SU-DHL-6 (cell line): ENCODE data around the gene CEP104.

Source experiments
- H2AFZ ChIP-seq: fragments of 200-600 bp; sonication (generic); 2 replicates; pipeline ENCODE4 v1.6.1; 2014; ENCODE audit warnings: low read depth, mild to moderate bottlenecking, moderate library complexity, mixed read lengths, antibody characterized with exemption, low read length; ENCODE audit not compliant: severe bottlenecking
- H3F3A ChIP-seq: fragments of 200-600 bp; shearing (Covaris generic); 2 replicates; pipeline ENCODE4 v1.6.0; 2016; ENCODE audit warnings: antibody characterized with exemption, mild to moderate bottlenecking; ENCODE audit not compliant: insufficient read depth
- H3K27ac ChIP-seq: fragments of 200-600 bp; sonication (generic); 2 replicates; pipeline ENCODE4 v1.5.1; 2016; ENCODE audit warnings: low read depth, mild to moderate bottlenecking, low read length, moderate library complexity, mixed read lengths
- H3K27me3 ChIP-seq: fragments of 200-600 bp; sonication (generic), shearing (Covaris generic); 2 replicates; pipeline ENCODE4 v1.6.0; 2014; ENCODE audit warnings: mild to moderate bottlenecking, low read length
- H3K36me3 ChIP-seq: fragments of 200-600 bp; sonication (generic); 2 replicates; pipeline ENCODE4 v1.6.1; 2014; ENCODE audit warnings: mild to moderate bottlenecking, low read length, mixed read lengths
- H3K4me2 ChIP-seq: fragments of 300-600, 200-600 bp; shearing (Covaris generic), sonication (generic); 2 replicates; pipeline ENCODE4 v1.6.0; 2014; ENCODE audit warnings: low read length, low read depth, mild to moderate bottlenecking; ENCODE audit not compliant: poor library complexity, severe bottlenecking
- H3K4me3 ChIP-seq: fragments of 200-600 bp; sonication (generic); 2 replicates; pipeline ENCODE4 v1.5.1; 2014; ENCODE audit warnings: antibody characterized with exemption, low read length, mild to moderate bottlenecking, mixed read lengths; ENCODE audit not compliant: insufficient read depth, poor library complexity, severe bottlenecking
- H3K79me2 ChIP-seq: fragments of 200-600 bp; sonication (generic); 2 replicates; pipeline ENCODE4 v1.6.1; 2014; ENCODE audit warnings: mild to moderate bottlenecking, low read length, moderate library complexity; ENCODE audit not compliant: insufficient read depth
- H3K9ac ChIP-seq: fragments of 200-600 bp; sonication (generic); 2 replicates; pipeline ENCODE4 v1.7.0; 2014; ENCODE audit warnings: mild to moderate bottlenecking, low read length
- H3K9me2 ChIP-seq: fragments of 200-600 bp; sonication (generic); replicated peaks from 2 replicates; pipeline ENCODE4 v1.6.1; 2014; ENCODE audit warnings: low read length; ENCODE audit not compliant: insufficient read depth
- H3K9me3 ChIP-seq: fragments of 200-600 bp; sonication (generic); 2 replicates; pipeline ENCODE4 v1.6.1; 2014; ENCODE audit warnings: low read length, mixed read lengths; ENCODE audit not compliant: insufficient read depth
- H4K20me1 ChIP-seq: fragments of 200-600 bp; sonication (generic); 2 replicates; pipeline ENCODE4 v1.6.1; 2014; ENCODE audit warnings: low read depth, mild to moderate bottlenecking, antibody characterized with exemption, low read length, moderate library complexity, mixed read lengths
- EZH2phosphoT487 ChIP-seq: fragments of 200-600 bp; sonication (generic), shearing (Covaris generic); conservative IDR thresholded peaks from 2 replicates; pipeline ENCODE4 v1.6.1; 2018; ENCODE audit warnings: mild to moderate bottlenecking, antibody characterized with exemption, low read length, moderate library complexity, mixed read lengths
- TF ChIP-seq, protein P1 (sequence below): fragments of 200-600 bp; sonication (generic); IDR thresholded peaks from one replicate; pipeline ENCODE4 v1.5.1; 2017; ENCODE audit warnings: antibody characterized with exemption, mild to moderate bottlenecking, low read length, moderate library complexity; ENCODE audit not compliant: insufficient read depth, poor library complexity, severe bottlenecking

The CEP104 gene

DNA sequence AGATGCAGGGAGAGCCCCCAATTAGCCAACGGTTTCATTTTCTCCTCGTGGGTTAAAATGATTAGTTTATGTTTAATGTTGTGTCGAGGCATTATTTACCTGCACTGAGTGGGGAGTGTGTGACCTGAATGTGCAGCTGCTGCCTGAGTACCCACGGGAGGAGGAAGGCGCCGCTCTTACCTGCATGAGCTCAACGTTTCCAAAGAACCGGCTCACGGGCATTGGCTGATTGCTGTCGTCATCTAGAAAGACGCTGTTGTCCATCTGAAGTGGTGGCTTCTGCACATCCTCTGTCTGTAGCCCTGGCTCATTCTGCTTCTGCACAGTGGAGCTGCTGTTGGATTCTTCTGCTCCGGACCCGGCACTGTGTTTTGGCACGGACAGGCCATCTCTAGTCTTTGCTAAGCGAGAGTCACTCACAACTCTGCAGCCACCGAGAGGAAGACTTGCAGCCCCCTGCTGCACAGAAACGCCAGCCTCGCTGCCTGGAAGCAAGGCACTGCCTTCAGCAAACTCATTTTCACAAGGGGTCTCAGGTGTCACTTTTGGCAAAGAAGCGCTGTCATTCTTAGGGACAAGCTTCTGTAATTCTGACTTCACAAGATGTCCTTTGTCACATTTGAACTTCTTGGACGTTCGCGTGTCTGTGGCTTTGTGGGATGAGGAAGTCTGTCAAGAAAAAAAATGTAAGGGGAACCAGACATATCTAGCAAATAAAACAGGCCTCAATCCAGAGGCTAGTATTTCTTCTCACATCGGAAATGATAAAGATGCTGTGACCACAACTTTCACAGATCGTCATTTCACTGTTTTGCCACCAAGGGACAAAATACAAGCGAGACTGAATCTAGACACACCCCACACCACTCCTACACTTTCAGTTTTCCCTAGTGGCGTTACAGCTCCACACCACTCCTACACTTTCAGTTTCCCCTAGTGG lies 33.6 kb upstream of the CEP104 start:
- H3F3A ChIP-seq, result no peaks in the 10 kb centered on the region
- TF ChIP-seq, protein P1, sequence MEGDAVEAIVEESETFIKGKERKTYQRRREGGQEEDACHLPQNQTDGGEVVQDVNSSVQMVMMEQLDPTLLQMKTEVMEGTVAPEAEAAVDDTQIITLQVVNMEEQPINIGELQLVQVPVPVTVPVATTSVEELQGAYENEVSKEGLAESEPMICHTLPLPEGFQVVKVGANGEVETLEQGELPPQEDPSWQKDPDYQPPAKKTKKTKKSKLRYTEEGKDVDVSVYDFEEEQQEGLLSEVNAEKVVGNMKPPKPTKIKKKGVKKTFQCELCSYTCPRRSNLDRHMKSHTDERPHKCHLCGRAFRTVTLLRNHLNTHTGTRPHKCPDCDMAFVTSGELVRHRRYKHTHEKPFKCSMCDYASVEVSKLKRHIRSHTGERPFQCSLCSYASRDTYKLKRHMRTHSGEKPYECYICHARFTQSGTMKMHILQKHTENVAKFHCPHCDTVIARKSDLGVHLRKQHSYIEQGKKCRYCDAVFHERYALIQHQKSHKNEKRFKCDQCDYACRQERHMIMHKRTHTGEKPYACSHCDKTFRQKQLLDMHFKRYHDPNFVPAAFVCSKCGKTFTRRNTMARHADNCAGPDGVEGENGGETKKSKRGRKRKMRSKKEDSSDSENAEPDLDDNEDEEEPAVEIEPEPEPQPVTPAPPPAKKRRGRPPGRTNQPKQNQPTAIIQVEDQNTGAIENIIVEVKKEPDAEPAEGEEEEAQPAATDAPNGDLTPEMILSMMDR, result no peak
- TF ChIP-seq EZH2phosphoT487, result no peak
- no peak overlapping the region for H3K4me3 ChIP-seq
- H3K27ac ChIP-seq, result no peak overlapping the region
- H3K9me2 ChIP-seq, result no peaks in the 10 kb centered on the region
- H3K9me3 ChIP-seq, result no peaks in the 10 kb centered on the region
- H3K4me2 ChIP-seq, result no peak overlapping the region
- H3K27me3 ChIP-seq, result no peaks in the 10 kb centered on the region
- H3K36me3 ChIP-seq, result no peaks in the 10 kb centered on the region
- H3K9ac ChIP-seq, result no peak overlapping the region
- peaks cover 12% of the 10 kb centered on the region; the same call in 1 of the 2 replicates for H3K79me2 ChIP-seq
- H2AFZ ChIP-seq, result no peak overlapping the region
- H4K20me1 ChIP-seq, result no peaks in the 10 kb centered on the region

DNA sequence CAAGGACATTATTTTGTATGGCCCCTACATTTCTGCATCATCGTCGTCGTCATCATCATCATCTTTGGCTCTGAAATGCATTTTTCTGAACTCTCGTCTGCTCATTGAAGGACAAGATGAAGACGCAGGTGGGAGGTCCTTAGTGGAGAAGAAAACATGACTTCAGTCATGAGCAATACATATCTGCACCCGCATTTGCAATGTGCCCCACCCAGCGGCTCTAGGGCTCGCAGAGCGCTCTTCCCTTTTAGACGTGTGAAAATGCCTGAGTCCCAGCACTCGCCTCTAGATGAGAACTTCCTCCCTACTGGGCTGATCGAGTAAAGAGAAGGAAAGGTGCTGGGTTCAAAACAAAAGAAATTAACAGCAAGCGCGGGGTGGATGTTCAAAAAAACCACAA lies 32.9 kb upstream of the CEP104 start:
- no peaks in the 10 kb centered on the region for H3F3A ChIP-seq
- H3K4me3 ChIP-seq, result no peak overlapping the region
- no peak overlapping the region for H3K4me2 ChIP-seq
- H3K9me2 ChIP-seq, result no peaks in the 10 kb centered on the region
- H3K27ac ChIP-seq, result no peak overlapping the region
- no peaks in the 10 kb centered on the region for H3K36me3 ChIP-seq
- no peak overlapping the region for H3K9ac ChIP-seq
- peaks cover 6% of the 10 kb centered on the region; the same call in 1 of the 2 replicates for H3K79me2 ChIP-seq
- no peaks in the 10 kb centered on the region for H3K27me3 ChIP-seq
- H3K9me3 ChIP-seq, result no peaks in the 10 kb centered on the region
- H4K20me1 ChIP-seq, result no peaks in the 10 kb centered on the region
- no peak overlapping the region for H2AFZ ChIP-seq
- no peak for TF ChIP-seq EZH2phosphoT487
- TF ChIP-seq, protein P1, result no peak

DNA sequence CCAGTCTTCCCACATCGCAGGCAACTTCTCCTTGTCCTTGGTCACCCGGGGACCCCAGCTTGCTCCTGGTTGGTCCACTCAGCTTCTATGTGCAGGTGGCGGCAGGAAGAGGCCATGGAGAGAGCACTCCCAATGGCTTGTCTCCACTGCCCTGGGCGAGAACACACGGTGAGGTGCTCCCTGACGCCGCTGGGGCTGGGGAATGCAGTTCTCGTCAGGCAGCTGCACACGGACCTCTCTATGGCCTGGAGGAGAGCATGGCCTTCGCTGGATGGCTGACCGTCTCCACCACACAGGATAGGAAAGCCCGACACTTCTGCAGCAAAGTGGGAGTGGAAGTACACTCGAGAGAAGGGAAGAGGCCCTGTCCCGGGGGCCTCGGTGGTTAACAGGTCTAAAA lies 31.3 kb upstream of the CEP104 start:
- H3F3A ChIP-seq, result no peaks in the 10 kb centered on the region
- no peak overlapping the region for H3K27ac ChIP-seq
- no peak overlapping the region for H2AFZ ChIP-seq
- no peaks in the 10 kb centered on the region for H3K27me3 ChIP-seq
- peaks cover 6% of the 10 kb centered on the region; the same call in 1 of the 2 replicates for H3K79me2 ChIP-seq
- H3K9me2 ChIP-seq, result no peaks in the 10 kb centered on the region
- no peak overlapping the region for H3K4me2 ChIP-seq
- no peak overlapping the region for H3K4me3 ChIP-seq
- no peaks in the 10 kb centered on the region for H3K9me3 ChIP-seq
- no peak for TF ChIP-seq EZH2phosphoT487
- TF ChIP-seq, protein P1, result no peak
- no peaks in the 10 kb centered on the region for H3K36me3 ChIP-seq
- H3K9ac ChIP-seq, result no peak overlapping the region
- H4K20me1 ChIP-seq, result no peaks in the 10 kb centered on the region
